HG03039 (cell line): Measurements from ENCODE around the gene JAG2.

Source experiments
- ATAC-seq: cut with Tn5 transposase; IDR thresholded peaks from one replicate; pipeline ENCODE4 v1.9.1; 2021; ENCODE audit warnings: mild to moderate bottlenecking, moderate library complexity; ENCODE audit not compliant: unreplicated experiment

JAG2 gene

GRCh38 chr14:105168496-105168978 is at the start of gene JAG2:
Gene JAG2, minus strand, starts transcription at chr14:105168776. Its CDS starts 356 bp downstream, at chr14:105168420.
- ATAC-seq: no peak

GRCh38 chr14:105217774-105218173 is 49.2 kb upstream of the JAG2 start:
- ATAC-seq: no peak

GRCh38 chr14:105216490-105217247 is 48.1 kb upstream of the JAG2 start:
- no peak for ATAC-seq

GRCh38 chr14:105215602-105216001 is 47.0 kb upstream of the JAG2 start:
- ATAC-seq: no peak

- no peak for ATAC-seq
These were observed 45.8 kb upstream of the JAG2 start for GRCh38 chr14:105214324-105214915.

- ATAC-seq: no peak
These were observed 44.8 kb upstream of the JAG2 start for GRCh38 chr14:105213361-105213760.

- ATAC-seq: no peak
These were observed 44.1 kb upstream of the JAG2 start for GRCh38 chr14:105212541-105213300.

- ATAC-seq: no peak
These were observed 43.1 kb upstream of the JAG2 start for GRCh38 chr14:105211758-105212089.

- no peak for ATAC-seq
These were observed 42.6 kb upstream of the JAG2 start for GRCh38 chr14:105211086-105211757.

GRCh38 chr14:105210266-105211025 is 41.9 kb upstream of the JAG2 start:
- no peak for ATAC-seq

GRCh38 chr14:105209646-105210045 is 41.1 kb upstream of the JAG2 start:
- no peak for ATAC-seq

GRCh38 chr14:105209091-105209490 is 40.5 kb upstream of the JAG2 start:
- no peak for ATAC-seq

GRCh38 chr14:105208738-105209075 is 40.1 kb upstream of the JAG2 start:
- no peak for ATAC-seq

GRCh38 chr14:105207996-105208737 is 39.6 kb upstream of the JAG2 start:
- ATAC-seq: no peak

- ATAC-seq: no peak
These were observed 38.9 kb upstream of the JAG2 start for GRCh38 chr14:105207460-105207901.

- ATAC-seq: no peak
These were observed 38.3 kb upstream of the JAG2 start for GRCh38 chr14:105206873-105207272.

GRCh38 chr14:105205673-105206208 is 37.2 kb upstream of the JAG2 start:
- ATAC-seq: no peak

GRCh38 chr14:105204931-105205672 is 36.5 kb upstream of the JAG2 start:
- no peak for ATAC-seq
